A549 (cell line): Measurements from ENCODE around the gene TSPAN33.
"Not testable (repeated sequence)": the region's sequence is repeated elsewhere in the genome, so short reads cannot be mapped to it uniquely, and the experiment has no call there.

ENCODE experiments used
- CTCF ChIP-seq: fragments of >200 bp; sonication (Bioruptor Twin); formaldehyde crosslinking; IDR thresholded peaks from 3 replicates; pipeline ENCODE4 v1.5.1; 2016
- NFE2L2 ChIP-seq: fragments of 150-350 bp; conservative IDR thresholded peaks from 2 replicates; pipeline ENCODE4 v1.6.1; 2014; ENCODE audit warnings: low read length
- RAD21 ChIP-seq, 2 experiments: fragments of >200 bp in 1 of 2; sonication (Bioruptor Twin) in 1 of 2; formaldehyde crosslinking in 1 of 2; IDR thresholded peaks in 1 of 2; conservative IDR thresholded peaks in 1 of 2; 2 replicates in 1 of 2; 3 replicates in 1 of 2; pipeline ENCODE4 v1.6.1; 2012 to 2018; ENCODE audit warnings: inconsistent platforms in 1 of 2
- RFX5 ChIP-seq: fragments of 450-650 bp; IDR thresholded peaks from 2 replicates; pipeline ENCODE4 v1.7.1; 2014; ENCODE audit warnings: antibody characterized with exemption, mild to moderate bottlenecking, moderate library complexity
- ZFP36 ChIP-seq: fragments of 450-650 bp; IDR thresholded peaks from 2 replicates; pipeline ENCODE4 v1.6.1; 2014; ENCODE audit warnings: borderline replicate concordance; ENCODE audit not compliant: partially characterized antibody

GRCh38 chr7:129216821-129217416, 72.4 kb downstream of the TSPAN33 start:
- not testable (repeated sequence) for TF ChIP-seq NFE2L2; CTCF; ZFP36; RFX5; RAD21 (conservative IDR thresholded peaks at IDR 0.05 in 1 of 2, IDR thresholded peaks at IDR 0.05 in 1 of 2)
